Measurements from ENCODE around the gene RORC.
"Not testable (repeated sequence)": the region's sequence is repeated elsewhere in the genome, so short reads cannot be mapped to it uniquely, and the experiment has no call there.

Gene RORC

DNA sequence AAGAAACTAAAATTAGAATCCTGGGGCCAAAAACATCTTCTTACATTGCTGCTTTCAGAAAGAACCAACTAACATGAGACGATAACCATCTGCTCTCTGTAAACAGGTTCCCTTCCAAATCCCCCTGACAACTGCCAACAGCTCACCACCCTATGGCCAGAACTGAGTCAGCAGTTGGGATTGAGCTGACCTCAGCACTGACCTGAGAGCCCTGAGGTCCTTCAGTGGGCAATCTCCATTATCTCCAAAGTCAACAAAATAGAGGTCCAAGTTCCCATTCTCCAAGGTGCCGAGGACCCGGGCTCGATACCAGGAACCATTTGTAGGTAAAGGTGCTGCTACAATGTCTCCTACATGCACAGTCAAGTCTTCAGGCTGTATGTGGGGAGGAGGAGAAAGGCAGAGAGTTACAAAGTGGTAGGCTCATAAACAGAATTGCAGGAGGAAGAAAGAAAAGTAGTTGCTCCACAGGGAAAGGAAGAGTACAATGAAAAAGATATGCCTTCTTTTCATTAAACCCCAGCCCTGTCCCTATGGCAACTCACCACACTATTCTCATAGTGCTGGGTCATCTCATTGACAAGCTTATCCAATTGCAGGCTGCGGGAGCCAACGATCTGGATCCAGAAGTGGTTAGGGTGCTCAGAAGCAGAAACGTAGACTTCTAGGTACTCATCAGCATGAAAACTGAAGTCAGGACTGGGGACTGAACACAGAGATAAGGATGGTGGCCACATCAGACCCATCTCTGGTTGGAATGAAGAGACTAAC is 55.5 kb downstream of the RORC start:
- H3K27me3 ChIP-seq (replicated peaks; ENCODE audit: control insufficient read depth, insufficient read depth, low read length): no peaks in the 10 kb centered on the region
- TF ChIP-seq, protein P1, sequence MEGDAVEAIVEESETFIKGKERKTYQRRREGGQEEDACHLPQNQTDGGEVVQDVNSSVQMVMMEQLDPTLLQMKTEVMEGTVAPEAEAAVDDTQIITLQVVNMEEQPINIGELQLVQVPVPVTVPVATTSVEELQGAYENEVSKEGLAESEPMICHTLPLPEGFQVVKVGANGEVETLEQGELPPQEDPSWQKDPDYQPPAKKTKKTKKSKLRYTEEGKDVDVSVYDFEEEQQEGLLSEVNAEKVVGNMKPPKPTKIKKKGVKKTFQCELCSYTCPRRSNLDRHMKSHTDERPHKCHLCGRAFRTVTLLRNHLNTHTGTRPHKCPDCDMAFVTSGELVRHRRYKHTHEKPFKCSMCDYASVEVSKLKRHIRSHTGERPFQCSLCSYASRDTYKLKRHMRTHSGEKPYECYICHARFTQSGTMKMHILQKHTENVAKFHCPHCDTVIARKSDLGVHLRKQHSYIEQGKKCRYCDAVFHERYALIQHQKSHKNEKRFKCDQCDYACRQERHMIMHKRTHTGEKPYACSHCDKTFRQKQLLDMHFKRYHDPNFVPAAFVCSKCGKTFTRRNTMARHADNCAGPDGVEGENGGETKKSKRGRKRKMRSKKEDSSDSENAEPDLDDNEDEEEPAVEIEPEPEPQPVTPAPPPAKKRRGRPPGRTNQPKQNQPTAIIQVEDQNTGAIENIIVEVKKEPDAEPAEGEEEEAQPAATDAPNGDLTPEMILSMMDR (IDR thresholded peaks at IDR 0.05; ENCODE audit: insufficient read depth, low read length, poor library complexity, severe bottlenecking): no peak
- peaks cover 6% of the 10 kb centered on the region; the same call in 1 of the 2 replicates for H3K36me3 ChIP-seq (ENCODE audit: control insufficient read depth, insufficient read depth, low read length)
- DNase-seq (ENCODE audit: extremely low read depth, insufficient read length): no peak
- H3K4me3 ChIP-seq (replicated peaks; ENCODE audit: low read depth, low read length): no peak overlapping the region

GRCh38 chr1:151774256-151774922 is 57.2 kb downstream of the RORC start:
- Histone ChIP-seq H3K4me3 (replicated peaks; ENCODE audit: low read depth, low read length) (no peak overlapping the region), H3K36me3 (ENCODE audit: control insufficient read depth, insufficient read depth, low read length) (peaks cover 6% of the 10 kb centered on the region; the same call in 1 of the 2 replicates), H3K27me3 (replicated peaks; ENCODE audit: control insufficient read depth, insufficient read depth, low read length) (no peaks in the 10 kb centered on the region)
- TF ChIP-seq, protein P1 (IDR thresholded peaks at IDR 0.05; ENCODE audit: insufficient read depth, low read length, poor library complexity, severe bottlenecking): no peak
- DNase-seq (ENCODE audit: extremely low read depth, insufficient read length): no peak

- no peak for DNase-seq (ENCODE audit: extremely low read depth, insufficient read length)
- TF ChIP-seq, protein P1 (IDR thresholded peaks at IDR 0.05; ENCODE audit: insufficient read depth, low read length, poor library complexity, severe bottlenecking): no peak
- Histone ChIP-seq H3K36me3 (ENCODE audit: control insufficient read depth, insufficient read depth, low read length) (peaks cover 6% of the 10 kb centered on the region; the same call in 1 of the 2 replicates), H3K4me3 (replicated peaks; ENCODE audit: low read depth, low read length) (no peak overlapping the region), H3K27me3 (replicated peaks; ENCODE audit: control insufficient read depth, insufficient read depth, low read length) (no peaks in the 10 kb centered on the region)
Observed at GRCh38 chr1:151773702-151774101, 57.9 kb downstream of the RORC start.

DNA sequence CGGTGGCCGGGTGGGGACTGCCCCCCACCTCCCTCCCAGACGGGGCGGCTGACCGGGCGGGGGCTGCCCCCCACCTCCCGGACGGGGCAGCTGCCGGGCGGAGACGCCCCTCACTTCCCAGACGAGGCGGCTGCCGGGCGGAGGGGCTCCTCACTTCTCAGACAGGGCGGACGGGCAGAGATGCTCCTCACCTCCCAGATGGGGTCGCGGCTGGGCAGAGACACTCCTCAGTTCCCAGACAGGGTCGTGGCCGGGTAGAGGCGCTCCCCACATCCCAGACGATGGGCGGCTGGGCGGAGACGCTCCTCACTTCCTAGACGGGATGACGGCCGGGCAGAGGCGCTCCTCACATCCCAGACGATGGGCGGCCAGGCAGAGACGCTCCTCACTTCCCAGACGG is 62.3 kb downstream of the RORC start:
- H3K4me3 ChIP-seq (replicated peaks; ENCODE audit: low read depth, low read length); H3K27me3 ChIP-seq (replicated peaks; ENCODE audit: control insufficient read depth, insufficient read depth, low read length); DNase-seq (ENCODE audit: extremely low read depth, insufficient read length); H3K36me3 ChIP-seq (ENCODE audit: control insufficient read depth, insufficient read depth, low read length): not testable (repeated sequence)

- not testable (repeated sequence) for H3K4me3 ChIP-seq (replicated peaks; ENCODE audit: low read depth, low read length); DNase-seq (ENCODE audit: extremely low read depth, insufficient read length); H3K27me3 ChIP-seq (replicated peaks; ENCODE audit: control insufficient read depth, insufficient read depth, low read length); H3K36me3 ChIP-seq (ENCODE audit: control insufficient read depth, insufficient read depth, low read length)
Observed at GRCh38 chr1:151768351-151769066, 63.1 kb downstream of the RORC start.

DNA sequence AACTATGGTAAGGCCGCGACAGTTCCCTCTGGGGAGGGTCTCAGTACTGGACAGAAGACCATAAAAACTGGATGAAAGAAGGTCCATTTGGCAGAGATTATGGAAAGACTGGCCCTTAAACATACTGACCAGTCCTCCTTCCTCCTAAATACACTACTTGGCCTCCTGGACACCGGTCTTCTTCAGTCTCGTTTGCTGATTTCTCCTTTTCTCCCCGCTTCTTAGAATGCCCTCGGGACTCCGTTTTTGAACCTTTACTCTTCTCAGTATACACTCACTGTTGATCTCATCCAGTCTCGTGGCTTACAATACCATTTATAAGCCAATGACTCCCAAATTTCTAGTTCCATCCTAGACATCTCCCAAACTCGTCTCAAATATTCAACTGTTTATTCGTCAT is 67.6 kb downstream of the RORC start:
- Histone ChIP-seq H3K27me3 (replicated peaks; ENCODE audit: control insufficient read depth, insufficient read depth, low read length) (no peaks in the 10 kb centered on the region), H3K36me3 (ENCODE audit: control insufficient read depth, insufficient read depth, low read length) (peaks cover 9% of the 10 kb centered on the region), H3K4me3 (replicated peaks; ENCODE audit: low read depth, low read length) (peak overlapping the region; percentile 96)
- TF ChIP-seq, protein P1 (IDR thresholded peaks at IDR 0.05; ENCODE audit: insufficient read depth, low read length, poor library complexity, severe bottlenecking): no peak
- no peak for DNase-seq (ENCODE audit: extremely low read depth, insufficient read length)
